D721Med (cell line): Measurements from ENCODE around the gene TGFB2.
A peak's percentile ranks its signal among the peaks of the same experiment; 100 is the strongest.

ENCODE experiments used
- DNase-seq: peaks from one replicate; pipeline ENCODE4 v3.0.0; 2011; ENCODE audit warnings: low spot score; ENCODE audit not compliant: insufficient read length
- FAIRE-seq: peaks from 2 replicates; lab custom pipeline; 2011; peaks lifted over from hg19 to GRCh38; lab: Jason Lieb, UNC
- CTCF ChIP-seq: IDR thresholded peaks from 2 replicates; pipeline ENCODE4 v1.5.1; 2012; ENCODE audit warnings: mild to moderate bottlenecking, control low read depth; ENCODE audit not compliant: insufficient read depth; ENCODE audit errors: missing control alignments

The TGFB2 gene

GRCh38 chr1:218444173-218444572, 99.0 kb downstream of the TGFB2 start:
- no peak for TF ChIP-seq CTCF

GRCh38 chr1:218444588-218444987, 99.5 kb downstream of the TGFB2 start:
- FAIRE-seq (no peak), DNase-seq (no peak)

More at GRCh38 chr1:218444173-218444572, 99.0 kb downstream of the TGFB2 start:
- DNase-seq (no peak), FAIRE-seq (no peak)

DNA sequence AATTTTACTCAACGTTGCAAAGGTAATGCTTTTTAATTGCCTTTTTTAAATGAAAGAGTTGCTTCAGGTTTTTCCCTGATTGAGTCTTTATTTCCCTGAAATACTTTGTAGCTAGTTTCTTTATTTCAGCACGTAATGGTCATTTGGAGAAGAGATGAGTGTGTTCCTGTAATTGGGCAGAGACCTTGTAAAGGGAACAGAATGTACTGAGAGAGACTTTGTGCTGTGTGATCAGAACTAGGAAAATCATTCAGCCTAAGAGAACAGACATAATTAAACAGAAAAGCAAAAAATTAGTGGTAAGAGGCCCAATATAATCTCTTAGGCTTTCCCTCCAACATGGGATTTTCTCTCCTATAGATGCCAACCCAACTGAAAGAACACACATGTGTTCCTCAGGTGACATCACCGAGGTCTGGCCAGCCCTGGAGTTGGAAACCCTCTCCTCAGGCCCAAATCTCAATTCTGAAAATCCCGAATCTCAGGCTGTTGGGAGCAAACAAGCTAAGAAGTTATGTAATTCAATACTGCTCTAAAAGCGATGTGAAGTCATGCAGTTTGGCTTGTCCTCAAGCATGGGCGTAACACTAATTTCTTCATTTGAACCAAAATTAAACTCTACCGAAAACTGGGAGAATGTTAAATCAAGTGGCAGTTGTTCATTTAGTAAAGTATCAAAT, 102.0 kb downstream of the TGFB2 start:
- FAIRE-seq = peak; percentile 11
- DNase-seq = no peak
- TF ChIP-seq CTCF = no peak

More at GRCh38 chr1:218444588-218444987, 99.5 kb downstream of the TGFB2 start:
- no peak for TF ChIP-seq CTCF

GRCh38 chr1:218451415-218451814, 106.3 kb downstream of the TGFB2 start:
- no peak for TF ChIP-seq CTCF
- DNase-seq (no peak), FAIRE-seq (no peak)

GRCh38 chr1:218454700-218455282, 109.7 kb downstream of the TGFB2 start:
- FAIRE-seq (no peak), DNase-seq (no peak)
- no peak for TF ChIP-seq CTCF

DNA sequence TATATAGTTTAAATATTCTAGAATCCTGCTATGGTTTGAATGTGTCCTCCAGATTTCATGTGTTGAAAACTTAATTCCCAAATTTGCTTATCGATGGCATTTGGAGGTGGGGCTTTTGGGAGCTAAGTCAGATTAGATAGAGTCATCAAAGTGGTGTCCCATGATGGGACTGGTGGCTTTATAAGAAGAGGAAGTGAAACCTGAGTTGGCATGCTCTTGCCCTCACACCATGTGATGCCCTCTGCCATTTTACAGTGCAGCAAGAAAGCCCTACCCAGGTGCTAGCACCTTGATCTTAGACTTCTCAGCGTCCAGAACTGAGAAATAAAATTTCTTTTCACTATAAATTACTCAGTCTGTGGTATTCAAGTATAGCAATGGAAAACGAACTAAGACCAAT, 111.3 kb downstream of the TGFB2 start:
- FAIRE-seq (no peak), DNase-seq (no peak)
- TF ChIP-seq CTCF = no peak

- no peak for FAIRE-seq
- TF ChIP-seq CTCF = no peak
Measured at GRCh38 chr1:218459450-218459849, 114.3 kb downstream of the TGFB2 start.

More at GRCh38 chr1:218459450-218459849, 114.3 kb downstream of the TGFB2 start:
- no peak for DNase-seq
